OCI-LY1 (cell line): Measurements from ENCODE around the gene PIGT.

Source experiments
- CTCF ChIP-seq: fragments of 200-600 bp; sonication (generic), shearing (Covaris generic); IDR thresholded peaks from 2 replicates; pipeline ENCODE4 v1.5.1; 2017; ENCODE audit warnings: mild to moderate bottlenecking, antibody characterized with exemption, low read length, moderate library complexity, mixed read lengths
- EZH2 ChIP-seq: fragments of 200-600 bp; sonication (generic), shearing (Covaris generic); IDR thresholded peaks from 2 replicates; pipeline ENCODE4 v1.8.0; 2017; ENCODE audit warnings: borderline replicate concordance, mixed run types, mild to moderate bottlenecking, antibody characterized with exemption, low read length, moderate library complexity, mixed read lengths

- TF ChIP-seq CTCF (no peak), EZH2 (no peak)
Measured at GRCh38 chr20:45368221-45368980, 47.5 kb upstream of the PIGT start.
